HG03060 (cell line): Measurements from ENCODE around the gene PLCB1.
"Not testable (repeated sequence)": the region's sequence is repeated elsewhere in the genome, so short reads cannot be mapped to it uniquely, and the experiment has no call there.

Experiments
- ATAC-seq: cut with Tn5 transposase; IDR thresholded peaks from one replicate; pipeline ENCODE4 v1.9.1; 2021; ENCODE audit warnings: low read depth, moderate number of reproducible peaks; ENCODE audit not compliant: unreplicated experiment

PLCB1 gene

GRCh38 chr20:8573686-8574085, 441.6 kb downstream of the PLCB1 start:
- no peak for ATAC-seq

- ATAC-seq: no peak
Observed at GRCh38 chr20:8575114-8575513, 443.0 kb downstream of the PLCB1 start.

GRCh38 chr20:8578161-8578865, 446.2 kb downstream of the PLCB1 start:
- ATAC-seq: no peak

DNA sequence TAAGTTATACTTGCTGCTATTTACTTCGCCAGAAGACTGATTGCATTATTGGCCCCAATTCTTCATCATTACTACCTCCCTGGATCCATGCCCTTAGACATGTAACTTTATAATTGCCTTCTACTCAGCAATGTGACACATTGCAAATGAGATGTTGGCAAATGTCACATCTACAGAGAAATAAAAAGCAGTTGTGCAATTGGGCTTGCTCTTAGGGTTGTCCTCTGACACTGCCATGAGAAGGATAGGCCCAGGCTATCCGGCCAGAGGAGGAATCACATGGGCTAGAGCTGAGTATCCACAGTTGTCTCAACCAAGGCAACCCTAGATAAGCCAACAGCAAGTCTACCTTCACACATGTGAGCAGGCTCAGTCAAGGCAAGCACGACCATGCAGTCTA, 447.0 kb downstream of the PLCB1 start:
- ATAC-seq: no peak

DNA sequence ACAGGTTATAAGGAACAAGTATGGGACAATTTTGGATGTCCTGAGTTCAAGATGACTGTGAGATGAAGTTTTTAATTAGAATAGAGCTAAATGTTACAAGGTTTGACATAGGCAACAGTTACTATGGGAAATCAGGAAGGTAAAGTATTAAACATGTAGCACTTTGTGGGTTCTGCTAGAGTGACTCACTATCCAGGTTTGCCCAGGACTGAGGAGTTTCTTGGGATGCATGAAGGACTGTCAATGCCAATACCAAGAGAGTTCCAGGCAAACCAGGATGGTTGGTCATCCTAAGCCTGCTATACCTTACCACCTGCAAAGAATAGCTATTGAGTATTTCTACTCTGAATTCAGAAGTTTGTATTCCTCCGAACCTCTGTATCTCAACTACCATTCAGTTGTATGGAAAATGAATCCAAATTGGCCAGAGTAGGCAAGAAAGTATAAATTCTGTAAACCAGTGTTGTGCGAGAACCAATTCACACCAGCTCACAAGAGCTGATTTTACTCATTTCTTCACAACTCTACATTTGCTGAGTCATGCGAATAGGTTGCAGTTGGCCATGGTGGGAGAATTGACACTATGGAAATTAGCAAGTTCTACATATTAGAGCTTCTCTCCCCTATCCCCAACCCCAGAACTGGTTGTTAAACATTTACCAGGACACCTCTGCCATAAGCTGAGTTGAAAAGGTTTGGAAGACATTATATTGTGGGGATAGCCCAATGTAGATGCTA, 449.5 kb downstream of the PLCB1 start:
- ATAC-seq: no peak

- ATAC-seq: no peak
Observed at GRCh38 chr20:8583012-8583565, 451.0 kb downstream of the PLCB1 start.

DNA sequence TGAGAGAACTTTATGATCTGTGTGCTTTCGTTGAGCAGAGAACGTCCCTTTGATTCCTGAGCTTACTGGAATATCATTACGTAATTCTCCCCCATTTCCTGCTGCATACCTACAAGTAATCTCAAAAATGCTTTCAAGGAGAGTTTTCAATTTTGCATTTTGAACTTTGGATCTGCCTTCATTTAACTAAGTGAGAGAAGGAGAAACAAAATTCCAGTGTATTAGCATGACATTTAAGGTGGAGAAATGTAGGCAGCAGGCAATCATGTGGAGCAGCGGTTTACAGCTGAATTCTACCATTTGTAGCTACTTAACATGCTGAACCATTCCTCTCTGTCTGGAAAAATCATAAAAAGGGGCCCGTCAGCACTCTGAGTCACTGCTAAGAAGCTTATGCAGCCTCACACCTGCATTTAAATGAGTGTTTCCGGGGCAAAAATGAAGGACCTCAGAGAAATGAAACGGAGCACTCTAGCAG, 451.5 kb downstream of the PLCB1 start:
- no peak for ATAC-seq

DNA sequence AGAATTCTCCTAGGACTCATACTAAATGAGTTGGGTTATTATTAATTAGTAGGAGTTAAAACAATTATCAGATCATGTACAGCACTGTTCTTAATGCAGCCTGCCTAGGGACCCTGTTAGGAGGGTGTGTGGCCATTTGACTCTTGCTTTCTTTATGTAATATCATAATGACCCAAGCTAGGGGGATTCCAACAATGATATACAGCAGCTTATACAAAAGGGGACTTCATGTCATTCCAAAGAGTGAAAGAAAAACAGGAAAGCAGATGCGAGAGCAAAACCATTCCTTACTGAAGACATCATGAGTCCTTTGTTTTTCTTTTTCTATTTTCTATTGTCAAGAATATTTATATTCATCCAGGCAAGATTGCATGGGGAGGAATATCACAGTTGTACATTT, 455.2 kb downstream of the PLCB1 start:
- no peak for ATAC-seq

DNA sequence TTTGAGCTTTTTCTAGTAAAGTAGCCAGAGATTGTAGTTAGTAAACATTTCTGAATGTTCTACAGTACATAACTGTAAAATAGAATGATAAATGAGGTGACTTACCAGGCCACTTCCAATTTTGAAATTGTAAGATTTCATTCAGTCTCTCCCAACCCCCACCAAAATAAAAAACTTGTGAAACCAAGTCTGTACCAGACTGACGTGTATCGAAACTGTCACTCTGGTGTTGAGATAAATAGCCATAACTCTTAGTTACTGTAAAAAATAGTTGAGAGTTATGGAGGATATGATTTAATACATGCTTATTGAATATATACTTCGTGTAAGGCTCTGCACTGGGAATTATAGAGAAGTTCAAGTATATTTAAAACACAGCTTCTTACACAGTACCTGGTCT, 455.7 kb downstream of the PLCB1 start:
- no peak for ATAC-seq

GRCh38 chr20:8589956-8590355, 457.9 kb downstream of the PLCB1 start:
- ATAC-seq: no peak

DNA sequence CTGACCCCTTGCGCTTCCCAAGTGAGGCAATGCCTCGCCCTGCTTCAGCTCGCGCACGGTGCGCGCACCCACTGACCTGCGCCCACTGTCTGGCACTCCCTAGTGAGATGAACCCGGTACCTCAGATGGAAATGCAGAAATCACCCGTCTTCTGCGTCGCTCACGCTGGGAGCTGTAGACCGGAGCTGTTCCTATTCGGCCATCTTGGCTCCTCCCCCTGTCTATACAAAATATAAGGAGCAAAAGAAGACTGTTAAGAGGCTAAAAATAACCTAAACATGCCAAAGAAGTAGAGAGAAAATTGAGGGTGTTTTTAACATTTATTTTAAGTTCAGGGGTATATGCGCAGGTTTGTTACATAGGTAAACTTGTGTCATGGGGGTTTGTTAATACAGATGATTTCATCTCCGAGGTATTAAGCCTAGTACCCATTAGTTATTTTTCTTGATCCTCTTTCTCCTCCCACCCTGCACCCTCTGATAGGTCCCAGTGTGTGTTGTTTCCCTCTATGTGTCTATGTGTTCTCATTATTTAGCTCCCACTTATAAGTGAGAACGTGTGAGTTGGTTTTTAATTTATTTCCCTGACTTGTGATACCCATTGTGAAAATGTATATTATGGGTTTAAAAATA, 469.0 kb downstream of the PLCB1 start:
- not testable (repeated sequence) for ATAC-seq

DNA sequence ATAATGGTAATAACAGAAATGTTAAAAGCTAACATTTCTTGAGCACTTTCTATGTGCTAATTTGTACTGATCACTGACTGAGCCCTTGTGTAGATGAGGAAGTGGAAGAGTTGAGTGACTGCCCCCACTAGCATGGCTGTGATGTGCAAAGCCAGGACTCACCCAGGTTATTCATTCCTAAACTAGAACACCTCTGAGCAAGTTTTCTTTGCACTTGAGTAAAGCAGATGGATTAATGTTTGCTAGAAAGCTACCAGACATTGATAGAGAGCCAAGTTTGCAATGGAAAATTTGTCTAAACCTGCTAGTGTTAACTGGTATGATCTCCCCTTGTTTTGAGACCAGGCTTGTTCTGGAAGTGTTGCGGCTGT, 469.5 kb downstream of the PLCB1 start:
- ATAC-seq: peak; percentile 88

DNA sequence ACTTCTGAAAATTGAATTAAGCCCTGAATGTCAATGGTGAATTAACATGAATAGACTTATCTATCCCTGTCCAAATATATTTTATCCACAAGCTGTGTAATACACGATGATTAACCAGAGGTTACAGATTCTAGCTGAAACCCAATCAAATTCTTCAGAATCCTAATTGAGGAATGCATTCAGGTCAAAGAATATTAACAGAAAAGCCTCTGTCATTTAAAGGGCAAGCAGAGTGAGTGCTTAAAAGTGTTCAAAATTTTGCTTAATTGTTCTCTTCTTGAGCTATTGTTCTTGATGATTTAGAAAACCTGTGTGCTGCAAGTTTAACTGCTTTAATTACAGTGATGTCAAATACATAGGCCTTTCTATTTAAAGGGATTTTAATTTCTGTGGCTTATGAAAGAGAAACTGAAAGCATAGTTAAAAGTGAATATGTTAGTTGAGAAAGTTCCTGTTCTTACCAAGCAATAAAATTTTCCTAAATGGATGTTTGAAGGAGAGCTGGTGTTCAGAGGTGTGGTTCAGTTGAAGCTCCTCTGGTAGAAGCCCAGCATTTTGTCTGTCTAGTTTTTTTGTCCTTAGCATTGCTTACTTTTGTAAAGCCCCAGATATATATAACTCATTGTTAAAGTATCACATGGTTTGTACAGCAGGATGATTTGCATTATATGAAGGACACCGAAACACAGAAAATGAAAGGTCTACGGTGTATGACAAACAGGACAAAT, 470.5 kb downstream of the PLCB1 start:
- peak; percentile 87 for ATAC-seq

GRCh38 chr20:8608470-8608869, 476.4 kb downstream of the PLCB1 start:
- ATAC-seq: no peak

DNA sequence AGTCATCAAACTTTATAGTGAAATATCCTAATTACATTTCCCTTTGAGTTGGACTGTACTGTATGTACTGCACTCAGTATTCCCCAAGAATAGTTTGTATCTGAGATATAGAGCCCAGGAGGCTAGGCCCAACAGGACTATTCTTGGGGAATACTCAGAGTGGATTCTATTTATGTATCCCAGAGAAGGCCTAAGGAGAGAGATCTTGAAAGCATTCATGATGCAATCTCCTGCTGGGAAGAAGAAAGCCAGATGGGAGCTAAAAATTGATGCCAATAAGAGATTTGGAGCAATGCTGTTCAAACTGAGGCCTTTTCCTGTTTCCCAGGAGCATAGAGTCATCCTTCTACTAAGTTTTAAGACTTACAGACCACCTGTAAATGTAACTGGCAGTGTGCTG, 484.7 kb downstream of the PLCB1 start:
- ATAC-seq: no peak

GRCh38 chr20:8621001-8621400, 488.9 kb downstream of the PLCB1 start:
- no peak for ATAC-seq

DNA sequence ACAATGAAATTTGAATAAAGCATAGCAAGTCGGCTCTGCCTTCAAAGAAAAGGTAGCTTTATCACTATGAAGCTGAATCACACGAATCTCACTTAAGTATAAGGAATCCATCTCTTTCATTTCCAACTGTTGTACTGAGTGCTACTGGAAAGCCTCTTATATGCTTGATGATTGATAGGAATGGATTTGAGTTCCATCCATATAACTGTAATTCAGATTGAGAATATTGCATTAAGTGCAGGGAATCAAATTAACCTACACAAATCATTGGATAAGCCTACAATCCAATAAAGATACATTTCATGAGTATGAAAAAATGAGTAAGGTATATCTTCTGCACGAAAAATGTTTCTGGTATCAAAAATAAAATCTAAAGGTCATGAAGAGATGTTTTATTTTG, 492.0 kb downstream of the PLCB1 start:
- ATAC-seq: no peak

- ATAC-seq: no peak
Observed at GRCh38 chr20:8624616-8625015, 492.6 kb downstream of the PLCB1 start.

GRCh38 chr20:8627340-8628004, 495.4 kb downstream of the PLCB1 start:
- ATAC-seq: no peak

- no peak for ATAC-seq
Observed at GRCh38 chr20:8631271-8631670, 499.2 kb downstream of the PLCB1 start.
